Testis (tissue), 2 donors: ENCODE data around the gene SLC39A13.

ENCODE experiments used
- CTCF ChIP-seq, 3 experiments: fragments of 450-650 bp in 2 of 3; fragments of 200-600 bp in 1 of 3; sonication (generic) in 1 of 3; IDR thresholded peaks; one replicate each; pipeline ENCODE4 v1.5.1; 2016 to 2019; ENCODE audit warnings: antibody characterized with exemption in 3 of 3, mild to moderate bottlenecking in 2 of 3, moderate library complexity in 1 of 3
- POLR2A ChIP-seq: fragments of 450-650 bp; IDR thresholded peaks from one replicate; pipeline ENCODE4 v1.6.1; 2017; ENCODE audit warnings: antibody characterized with exemption, mild to moderate bottlenecking, moderate library complexity

DNA sequence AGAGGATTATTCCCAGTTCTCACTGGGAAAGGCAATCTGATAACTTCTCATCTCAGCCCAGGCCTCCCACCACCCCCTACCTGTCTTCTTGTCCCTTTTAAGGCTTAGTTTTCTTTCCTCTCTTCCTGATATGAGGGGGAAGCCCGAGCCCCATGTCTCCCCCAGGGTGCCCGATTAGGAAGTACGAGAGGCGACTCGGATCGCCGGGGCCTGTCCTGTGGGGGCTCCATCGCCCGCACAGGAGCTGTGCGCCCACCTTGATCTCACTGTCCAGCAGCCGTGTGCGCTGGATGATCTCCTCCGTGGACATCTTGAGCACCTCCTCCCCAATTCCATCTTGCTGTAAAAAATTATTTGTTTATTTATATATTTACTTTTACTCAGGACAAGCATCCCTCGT is 17.2 kb downstream of the SLC39A13 start:
- TF ChIP-seq CTCF (IDR thresholded peaks at IDR 0.05): no peak
- no peak for TF ChIP-seq POLR2A
